IPS-NIHi7 (cell line): ENCODE results near the gene NBEA.

Source experiments
- DNase-seq: peaks from one replicate; pipeline ENCODE4 v3.0.0; 2012; ENCODE audit warnings: mixed read lengths; ENCODE audit errors: extremely low spot score

Gene NBEA

DNA sequence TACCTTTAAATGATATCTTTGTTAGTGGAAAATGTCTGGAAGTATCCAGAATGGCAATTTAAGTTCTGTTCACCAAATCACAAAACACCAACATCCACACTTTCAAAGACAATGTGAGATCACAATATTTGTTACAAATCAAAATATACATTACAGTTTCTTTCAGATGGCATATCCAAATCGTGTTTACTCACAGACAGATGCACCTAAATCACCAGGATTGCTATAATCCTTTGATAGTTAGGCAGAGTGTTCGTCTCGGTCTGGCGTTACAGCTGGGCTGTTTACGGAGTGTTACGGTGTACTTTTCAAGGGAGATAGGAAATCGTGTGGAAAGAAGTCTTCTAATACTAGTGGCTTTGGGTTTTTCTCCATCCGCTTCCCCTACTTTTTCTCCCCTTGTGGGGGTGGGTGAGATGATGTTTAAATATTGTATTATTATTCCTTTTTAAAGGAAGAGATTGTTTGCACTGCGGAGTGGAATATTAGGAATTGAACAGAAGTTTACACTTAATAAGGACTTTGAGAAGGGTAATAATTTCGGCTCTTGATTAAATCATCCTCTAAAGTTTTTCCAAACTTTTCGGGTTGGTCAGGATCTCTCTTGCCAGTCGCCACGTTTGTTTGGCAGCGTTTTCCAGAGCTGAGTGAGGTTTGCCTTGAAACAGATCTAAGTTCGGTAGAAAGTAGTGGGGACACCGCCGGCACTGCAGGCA is 532.6 kb downstream of the NBEA start:
- DNase-seq: no peak

GRCh38 chr13:35475212-35475959 is 533.3 kb downstream of the NBEA start:
- peak; percentile 30 for DNase-seq

GRCh38 chr13:35475960-35476943 is 534.2 kb downstream of the NBEA start, which contains the start of gene MAB21L1:
MAB21L1 (minus strand) TSS chr13:35476689; CDS start chr13:35476138, 551 bp downstream.
- peak; percentile 28 for DNase-seq

GRCh38 chr13:35477386-35477946 is 535.4 kb downstream of the NBEA start:
- DNase-seq: no peak

- peak; percentile 33 for DNase-seq
Observed at GRCh38 chr13:35478271-35479037, 536.4 kb downstream of the NBEA start.

DNA sequence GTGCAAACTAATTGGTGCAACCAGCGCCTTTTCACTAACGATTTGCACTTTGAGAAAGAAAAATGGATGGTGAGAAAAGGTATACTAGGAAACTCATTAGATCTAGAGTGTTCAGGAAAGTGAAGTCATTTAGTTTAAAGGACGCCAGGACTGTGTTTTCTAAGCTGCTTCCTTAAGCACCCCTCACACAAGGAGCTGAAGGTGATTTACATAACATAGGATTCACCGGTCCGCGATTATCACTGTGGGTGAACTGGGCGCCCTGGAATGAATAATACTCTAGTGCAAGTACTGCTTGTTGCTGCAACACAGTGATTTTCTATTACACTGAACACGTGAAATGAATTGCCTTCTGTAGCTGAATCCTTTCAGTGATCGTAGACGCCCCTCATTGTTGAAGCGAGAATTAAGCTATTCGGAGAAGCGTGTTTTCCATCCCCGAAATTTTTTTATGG is 537.0 kb downstream of the NBEA start:
- DNase-seq: no peak

GRCh38 chr13:35479706-35480105 is 537.6 kb downstream of the NBEA start:
- no peak for DNase-seq

DNA sequence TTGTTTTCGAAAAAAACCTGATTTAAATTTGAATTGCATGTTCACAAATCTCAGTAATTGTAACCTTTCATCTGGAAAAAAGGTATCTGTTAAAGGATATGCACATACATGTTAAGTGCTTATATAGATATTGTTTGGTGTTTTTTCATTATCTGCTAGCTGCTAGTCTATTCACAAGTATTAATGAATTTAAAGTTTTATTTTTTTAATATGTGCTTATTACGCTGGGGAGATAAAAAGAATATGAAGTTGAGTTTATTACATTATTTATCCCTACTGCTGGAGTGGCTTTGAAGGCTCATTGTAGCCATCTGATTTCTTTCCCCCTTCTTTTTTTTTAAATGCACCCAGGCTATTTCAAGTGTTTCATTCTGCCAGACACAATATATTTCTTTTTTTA is 538.3 kb downstream of the NBEA start:
- no peak for DNase-seq

GRCh38 chr13:35481777-35482176 is 539.7 kb downstream of the NBEA start:
- DNase-seq: no peak

- no peak for DNase-seq
Observed at GRCh38 chr13:35482527-35482926, 540.5 kb downstream of the NBEA start.

DNA sequence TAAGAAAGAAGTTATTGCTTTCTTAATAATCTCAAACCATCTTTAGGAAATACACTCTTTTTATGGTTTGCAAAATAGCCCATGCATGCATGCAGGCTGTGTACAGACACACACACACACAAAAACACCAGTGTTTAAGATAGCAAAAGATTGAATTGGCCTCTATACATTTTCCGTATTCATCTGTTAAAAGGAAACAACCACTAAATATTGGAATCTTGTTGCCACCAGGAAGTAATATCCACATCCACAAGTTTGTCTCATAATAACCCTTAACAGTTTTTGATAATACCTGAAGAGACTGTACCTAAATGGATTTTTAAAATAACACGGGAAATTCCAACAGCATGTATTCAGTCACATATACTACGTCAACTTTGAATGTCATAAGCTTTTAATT is 541.7 kb downstream of the NBEA start:
- no peak for DNase-seq

DNA sequence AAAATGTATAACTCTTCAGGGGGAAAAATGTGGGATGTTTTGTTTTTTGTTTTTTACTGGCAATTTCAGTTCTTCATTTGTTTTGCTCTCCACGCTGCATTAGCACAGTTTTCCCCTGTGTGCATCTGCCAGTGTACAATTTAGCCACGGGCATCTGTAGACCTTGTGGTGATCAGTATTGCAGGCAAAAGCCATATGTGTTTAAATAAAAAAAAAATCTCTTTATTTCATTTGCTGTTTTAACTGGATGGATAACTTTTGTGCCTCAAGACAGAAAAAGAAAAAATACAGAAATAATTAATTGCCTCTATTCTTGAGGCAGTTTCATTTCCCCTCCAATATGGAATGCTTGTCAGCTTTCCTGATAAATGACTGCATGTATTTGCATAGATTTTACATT is 542.3 kb downstream of the NBEA start:
- no peak for DNase-seq

DNA sequence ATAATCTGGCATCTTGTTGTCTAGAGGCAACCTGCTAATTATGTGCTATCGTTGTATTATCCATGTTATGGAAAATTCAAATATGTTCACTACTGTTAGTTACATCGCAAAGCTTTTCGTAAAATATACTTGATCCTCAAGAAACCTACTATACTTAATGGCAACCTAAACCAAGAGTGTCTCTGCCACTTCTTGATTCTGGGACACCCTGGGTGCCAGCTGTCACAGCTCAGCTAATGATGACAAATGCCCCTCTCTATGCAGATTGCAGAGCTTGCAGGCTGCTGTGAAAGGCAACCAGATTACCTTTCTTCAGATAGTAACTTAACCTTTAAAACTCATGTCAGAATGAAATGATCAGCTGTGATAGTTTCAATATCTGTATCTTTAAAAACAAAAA is 543.4 kb downstream of the NBEA start:
- DNase-seq: no peak

DNA sequence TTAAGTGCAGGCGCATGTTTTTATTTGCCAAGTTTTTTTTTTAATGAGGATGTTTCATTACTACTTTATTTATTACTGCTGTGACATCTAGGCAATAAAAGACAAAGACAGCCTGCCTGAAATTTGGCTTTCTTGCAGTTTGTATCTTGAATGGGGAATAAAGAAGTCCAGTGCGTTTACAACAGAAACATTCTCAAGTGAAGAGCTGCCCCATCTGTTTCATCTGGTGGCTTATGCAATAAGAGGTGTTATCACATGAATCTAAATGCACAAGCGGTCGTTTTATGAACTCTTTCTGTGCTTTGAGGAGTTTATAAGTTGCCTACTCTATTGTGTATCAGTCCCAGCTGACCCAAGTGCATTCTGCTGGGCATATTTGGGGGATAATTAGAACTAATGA is 547.0 kb downstream of the NBEA start:
- no peak for DNase-seq

DNA sequence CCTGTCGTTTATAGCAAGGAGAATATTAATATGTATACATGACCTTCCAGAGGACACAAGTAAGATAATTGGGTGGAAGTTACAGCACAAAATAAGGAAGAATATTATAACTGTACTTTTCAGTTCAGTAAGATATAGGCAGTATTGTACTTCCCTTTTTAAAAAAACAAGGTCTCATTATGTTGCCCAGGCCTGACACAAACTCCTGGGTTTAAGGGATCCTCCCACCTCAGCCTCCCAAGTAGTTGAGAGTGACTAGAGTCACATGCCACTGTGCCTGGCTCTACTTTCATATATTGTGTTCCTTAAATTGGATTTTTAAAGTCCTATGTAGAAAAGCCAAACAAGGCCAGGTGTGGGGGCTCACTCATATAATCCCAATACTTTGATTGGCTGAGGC is 553.9 kb downstream of the NBEA start:
- no peak for DNase-seq

GRCh38 chr13:35496761-35497386 is 554.8 kb downstream of the NBEA start:
- no peak for DNase-seq

- DNase-seq: no peak
Observed at GRCh38 chr13:35498231-35498630, 556.2 kb downstream of the NBEA start.

GRCh38 chr13:35499196-35499662 is 557.2 kb downstream of the NBEA start:
- DNase-seq: no peak

DNA sequence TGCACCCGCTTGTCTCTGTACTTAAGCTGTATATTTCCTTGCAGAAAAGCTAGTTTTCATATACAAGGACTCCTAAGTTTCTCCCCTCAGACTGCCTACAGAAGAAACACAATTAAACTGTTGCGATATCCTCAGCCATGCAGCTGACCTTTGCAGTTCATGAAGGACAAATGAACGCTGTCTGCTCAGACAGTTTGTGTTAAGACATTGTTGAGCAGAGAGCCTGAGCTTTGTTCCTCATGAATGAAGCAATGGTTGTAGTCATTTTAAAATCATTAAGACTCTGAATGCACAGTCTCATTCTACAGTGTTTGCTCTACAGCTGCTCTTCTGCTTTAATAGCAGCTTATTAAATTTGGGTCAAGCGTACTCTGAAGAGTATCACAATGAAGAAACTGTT is 557.6 kb downstream of the NBEA start:
- no peak for DNase-seq

DNA sequence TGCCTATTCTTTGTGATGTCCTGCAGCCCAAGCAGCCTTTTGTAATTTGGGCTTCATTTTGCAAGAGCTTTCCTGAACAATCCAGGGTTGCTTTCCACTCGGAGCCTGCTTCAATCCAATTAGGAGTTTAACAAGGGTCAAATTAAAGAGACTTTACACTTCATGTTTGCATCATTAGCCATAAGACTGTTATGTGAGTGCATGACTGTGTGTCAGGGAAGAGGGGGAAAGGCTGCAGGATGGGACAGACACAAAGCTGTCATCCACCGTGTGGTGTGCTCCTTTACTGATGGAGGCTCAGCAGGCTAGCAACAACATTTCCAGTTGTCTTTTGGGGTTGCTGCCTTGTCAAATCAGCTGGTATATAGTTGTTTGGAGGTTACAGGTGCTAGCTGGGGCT is 558.1 kb downstream of the NBEA start:
- no peak for DNase-seq
